GM10847 (cell line): Measurements from ENCODE around the gene AMIGO2.

Experiments used
- POLR2A ChIP-seq: IDR thresholded peaks from 2 replicates; pipeline ENCODE4 v1.6.1; 2011; ENCODE audit not compliant: insufficient read length; ENCODE audit errors: extremely low read depth

AMIGO2 gene

GRCh38 chr12:47028981-47029708 lies 50.6 kb downstream of the AMIGO2 start:
- TF ChIP-seq POLR2A = no peak

- no peak for TF ChIP-seq POLR2A
Observed at GRCh38 chr12:47028186-47028585, 51.6 kb downstream of the AMIGO2 start.
